ENCODE results near the gene PSMA8.
"Not testable (repeated sequence)": the region's sequence is repeated elsewhere in the genome, so short reads cannot be mapped to it uniquely, and the experiment has no call there.

The PSMA8 gene

DNA sequence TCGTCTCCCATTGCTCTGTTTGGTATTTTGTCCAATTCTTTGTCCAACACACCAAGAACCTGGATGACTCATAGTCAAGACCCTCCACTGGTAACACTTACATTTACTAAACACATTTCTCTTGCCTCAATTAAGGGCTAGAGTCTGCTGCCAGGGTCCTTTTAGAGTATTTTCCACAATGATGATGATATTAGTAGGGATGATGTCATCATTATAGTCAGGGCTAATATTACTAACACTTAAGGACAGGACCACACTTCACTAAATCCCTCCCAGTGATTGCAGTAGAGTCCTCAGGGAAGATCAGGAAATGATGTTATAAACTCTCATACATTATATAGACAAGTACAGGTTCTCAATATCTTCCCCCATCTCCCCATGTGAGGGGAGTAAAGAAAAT is 29.6 kb upstream of the PSMA8 start:
- TF ChIP-seq, protein P1, sequence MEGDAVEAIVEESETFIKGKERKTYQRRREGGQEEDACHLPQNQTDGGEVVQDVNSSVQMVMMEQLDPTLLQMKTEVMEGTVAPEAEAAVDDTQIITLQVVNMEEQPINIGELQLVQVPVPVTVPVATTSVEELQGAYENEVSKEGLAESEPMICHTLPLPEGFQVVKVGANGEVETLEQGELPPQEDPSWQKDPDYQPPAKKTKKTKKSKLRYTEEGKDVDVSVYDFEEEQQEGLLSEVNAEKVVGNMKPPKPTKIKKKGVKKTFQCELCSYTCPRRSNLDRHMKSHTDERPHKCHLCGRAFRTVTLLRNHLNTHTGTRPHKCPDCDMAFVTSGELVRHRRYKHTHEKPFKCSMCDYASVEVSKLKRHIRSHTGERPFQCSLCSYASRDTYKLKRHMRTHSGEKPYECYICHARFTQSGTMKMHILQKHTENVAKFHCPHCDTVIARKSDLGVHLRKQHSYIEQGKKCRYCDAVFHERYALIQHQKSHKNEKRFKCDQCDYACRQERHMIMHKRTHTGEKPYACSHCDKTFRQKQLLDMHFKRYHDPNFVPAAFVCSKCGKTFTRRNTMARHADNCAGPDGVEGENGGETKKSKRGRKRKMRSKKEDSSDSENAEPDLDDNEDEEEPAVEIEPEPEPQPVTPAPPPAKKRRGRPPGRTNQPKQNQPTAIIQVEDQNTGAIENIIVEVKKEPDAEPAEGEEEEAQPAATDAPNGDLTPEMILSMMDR (IDR thresholded peaks at IDR 0.05): no peak

GRCh38 chr18:26119246-26119645 is 14.4 kb upstream of the PSMA8 start:
- TF ChIP-seq, protein P1 (IDR thresholded peaks at IDR 0.05): no peak
- H3K27ac ChIP-seq: no peak overlapping the region

More for the DNA sequence above, 29.6 kb upstream of the PSMA8 start:
- no peak overlapping the region for H3K4me3 ChIP-seq (ENCODE audit: low read depth in 1 of 2, low read length in 1 of 2)
- H3K27me3 ChIP-seq: no peaks in the 10 kb centered on the region
- H3K27ac ChIP-seq: no peak overlapping the region
- no peaks in the 10 kb centered on the region for H3K9me3 ChIP-seq
- H3K4me1 ChIP-seq (ENCODE audit: control insufficient read depth in 1 of 2, insufficient read depth in 1 of 2, low read depth in 1 of 2, low read length in 1 of 2): no peaks in the 10 kb centered on the region
- H3K36me3 ChIP-seq: no peaks in the 10 kb centered on the region

DNA sequence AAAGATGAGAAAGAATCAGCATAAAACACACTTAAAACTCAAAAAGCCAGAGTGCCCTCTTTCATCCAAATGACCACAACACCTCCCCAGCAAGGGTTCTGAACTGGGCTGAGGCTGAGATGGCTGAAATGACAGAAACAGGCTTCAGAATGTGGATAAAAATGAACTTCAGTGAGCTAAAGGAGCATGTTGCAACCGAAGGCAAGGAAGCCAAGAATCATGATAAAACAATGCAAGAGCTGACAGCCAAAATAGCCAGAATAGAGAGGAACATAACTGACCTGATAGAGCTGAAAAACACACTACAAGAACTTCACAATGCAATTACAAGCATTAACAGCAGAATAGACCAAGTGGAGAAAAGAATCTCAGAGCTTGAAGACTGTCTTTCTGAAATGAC is 12.2 kb upstream of the PSMA8 start:
- no peaks in the 10 kb centered on the region for H3K4me1 ChIP-seq (ENCODE audit: control insufficient read depth in 1 of 2, insufficient read depth in 1 of 2, low read depth in 1 of 2, low read length in 1 of 2)
- no peaks in the 10 kb centered on the region for H3K36me3 ChIP-seq
- no peaks in the 10 kb centered on the region for H3K9me3 ChIP-seq
- no peak overlapping the region for H3K4me3 ChIP-seq (ENCODE audit: low read depth in 1 of 2, low read length in 1 of 2)
- no peaks in the 10 kb centered on the region for H3K27me3 ChIP-seq
- no peak overlapping the region for H3K27ac ChIP-seq
- TF ChIP-seq, protein P1 (IDR thresholded peaks at IDR 0.05): no peak

More at GRCh38 chr18:26119246-26119645, 14.4 kb upstream of the PSMA8 start:
- no peaks in the 10 kb centered on the region for H3K27me3 ChIP-seq
- no peaks in the 10 kb centered on the region for H3K4me1 ChIP-seq (ENCODE audit: control insufficient read depth in 1 of 2, insufficient read depth in 1 of 2, low read depth in 1 of 2, low read length in 1 of 2)
- H3K36me3 ChIP-seq: no peaks in the 10 kb centered on the region
- no peaks in the 10 kb centered on the region for H3K9me3 ChIP-seq
- no peak overlapping the region for H3K4me3 ChIP-seq (ENCODE audit: low read depth in 1 of 2, low read length in 1 of 2)

DNA sequence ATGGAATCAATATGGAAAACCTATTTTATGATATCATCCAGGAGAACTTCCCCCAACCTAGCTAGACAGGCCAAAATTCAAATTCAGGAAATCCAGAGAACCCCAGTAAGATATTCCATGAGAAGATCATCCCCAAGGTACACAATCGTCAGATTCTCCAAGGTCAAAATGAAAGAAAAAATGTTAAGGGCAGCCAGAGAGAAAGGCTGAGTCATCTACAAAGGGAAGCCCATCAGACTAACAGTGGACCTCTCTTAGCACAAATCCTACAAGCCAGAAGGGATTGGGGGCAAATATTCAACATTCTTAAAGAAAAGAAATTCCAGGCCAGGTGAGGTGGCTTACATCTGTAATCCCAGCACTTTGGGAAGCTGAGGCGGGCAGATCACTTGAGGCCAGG is 11.7 kb upstream of the PSMA8 start:
- not testable (repeated sequence) for H3K36me3 ChIP-seq; H3K4me3 ChIP-seq (ENCODE audit: low read depth in 1 of 2, low read length in 1 of 2); H3K27me3 ChIP-seq; H3K27ac ChIP-seq; H3K9me3 ChIP-seq; H3K4me1 ChIP-seq (ENCODE audit: control insufficient read depth in 1 of 2, insufficient read depth in 1 of 2, low read depth in 1 of 2, low read length in 1 of 2)

DNA sequence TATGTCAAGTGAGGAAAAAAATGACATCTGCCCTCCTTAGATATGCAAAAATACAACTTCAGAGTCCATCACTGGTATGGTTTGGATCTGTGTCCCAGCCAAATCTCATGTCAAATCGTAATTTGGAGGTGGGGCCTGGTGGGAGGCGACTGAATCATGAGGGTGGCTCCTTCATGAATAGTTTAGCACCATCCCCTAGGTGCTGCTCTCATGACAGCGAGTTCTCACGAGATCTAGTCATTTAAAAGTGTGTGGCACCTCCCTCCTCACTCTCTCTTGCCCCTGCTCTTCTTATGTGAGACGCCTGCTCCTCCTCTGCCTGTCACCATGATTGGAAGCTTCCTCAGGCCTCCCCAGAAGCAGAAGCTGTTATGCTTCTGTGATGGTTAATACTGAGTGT is 5.9 kb upstream of the PSMA8 start:
- no peaks in the 10 kb centered on the region for H3K27me3 ChIP-seq
- H3K9me3 ChIP-seq: no peaks in the 10 kb centered on the region
- H3K4me3 ChIP-seq (ENCODE audit: low read depth in 1 of 2, low read length in 1 of 2): no peak overlapping the region
- no peaks in the 10 kb centered on the region for H3K36me3 ChIP-seq
- H3K4me1 ChIP-seq (ENCODE audit: control insufficient read depth in 1 of 2, insufficient read depth in 1 of 2, low read depth in 1 of 2, low read length in 1 of 2): no peaks in the 10 kb centered on the region
- H3K27ac ChIP-seq: no peak overlapping the region
- TF ChIP-seq, protein P1 (IDR thresholded peaks at IDR 0.05): no peak

GRCh38 chr18:26128192-26128591 is 5.5 kb upstream of the PSMA8 start:
- H3K4me1 ChIP-seq (ENCODE audit: control insufficient read depth in 1 of 2, insufficient read depth in 1 of 2, low read depth in 1 of 2, low read length in 1 of 2); H3K9me3 ChIP-seq; H3K4me3 ChIP-seq (ENCODE audit: low read depth in 1 of 2, low read length in 1 of 2); H3K36me3 ChIP-seq; H3K27ac ChIP-seq; H3K27me3 ChIP-seq: not testable (repeated sequence)

DNA sequence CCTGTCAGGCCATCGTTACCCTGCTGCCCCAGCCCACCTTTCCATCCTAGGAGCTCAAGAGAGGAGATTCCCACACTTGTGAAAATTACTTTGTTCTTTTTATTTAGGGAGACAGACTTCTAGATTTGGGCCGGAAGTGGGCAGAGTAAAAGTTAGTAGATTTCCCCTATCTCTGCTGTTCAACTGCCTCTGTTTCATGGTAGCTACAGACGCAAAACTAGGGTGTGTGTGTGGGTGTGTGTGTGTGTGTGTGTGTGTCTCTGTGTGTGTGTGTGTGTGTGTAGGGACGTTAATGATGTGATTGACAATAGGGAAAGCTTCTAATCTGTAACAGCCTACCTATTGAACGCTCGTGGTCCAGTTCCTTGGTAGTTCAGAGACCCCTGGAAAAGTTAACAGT is 438 bp downstream of the PSMA8 start:
- no peaks in the 10 kb centered on the region for H3K4me1 ChIP-seq (ENCODE audit: control insufficient read depth in 1 of 2, insufficient read depth in 1 of 2, low read depth in 1 of 2, low read length in 1 of 2)
- H3K27ac ChIP-seq: no peak overlapping the region
- TF ChIP-seq, protein P1 (IDR thresholded peaks at IDR 0.05): no peak
- H3K4me3 ChIP-seq (ENCODE audit: low read depth in 1 of 2, low read length in 1 of 2): no peak overlapping the region
- H3K36me3 ChIP-seq: no peaks in the 10 kb centered on the region
- H3K9me3 ChIP-seq: no peaks in the 10 kb centered on the region
- no peaks in the 10 kb centered on the region for H3K27me3 ChIP-seq

Measured in neutrophil (primary cell).